HFFc6 (cell line): Measurements from ENCODE around the gene TESK2. TPM values are rescaled to one million over a fixed set of nuclear protein-coding genes. Genes with fewer than 3 reads are reported as not detected.
A peak's percentile ranks its signal among the peaks of the same experiment; 100 is the strongest.

Experiments
- DNase-seq: peaks from one replicate; pipeline ENCODE4 v3.0.0-alpha.2; 2018
- H3K27ac Mint-ChIP-seq: 2 replicates; pipeline ENCODE4 v1.8.0; 2020; ENCODE audit warnings: mild to moderate bottlenecking, mixed read lengths
- H3K27me3 Mint-ChIP-seq: 2 replicates; pipeline ENCODE4 v1.8.0; 2021; ENCODE audit warnings: mild to moderate bottlenecking, moderate library complexity, mixed read lengths; ENCODE audit not compliant: insufficient read depth
- H3K36me3 Mint-ChIP-seq: 2 replicates; pipeline ENCODE4 v1.8.0; 2021; ENCODE audit warnings: low read depth, mixed read lengths
- H3K4me1 Mint-ChIP-seq: 2 replicates; pipeline ENCODE4 v1.8.0; 2020; ENCODE audit warnings: low read depth, mixed read lengths
- H3K4me3 Mint-ChIP-seq: 2 replicates; pipeline ENCODE4 v1.8.0; 2020; ENCODE audit warnings: mild to moderate bottlenecking, moderate library complexity, mixed read lengths
- H3K9me3 Mint-ChIP-seq: 2 replicates; pipeline ENCODE4 v1.8.0; 2020; ENCODE audit warnings: mild to moderate bottlenecking, mixed read lengths
- total RNA-seq, 6 experiments: library from RNA; stranded (reverse); fragmentation: NEBNext Ultra II Directional; extraction: Animal tissue kit (Norgen Biotek cat#: 25700); gene quantifications; 2 replicates in 1 of 6; 3 replicates in 5 of 6; pipeline ENCODE4 v1.2.3, GENCODE V29; 2021
- TF ChIP-seq, protein P1 (sequence below): fragments of 200-600 bp; sonication (generic); IDR thresholded peaks from 2 replicates; pipeline ENCODE4 v1.5.0; 2021; ENCODE audit warnings: antibody characterized with exemption, mild to moderate bottlenecking

The TESK2 gene
- total RNA-seq, 6 experiments from 2014 or later = 0.54 to 1.4 (median 0.82) TPM

DNA sequence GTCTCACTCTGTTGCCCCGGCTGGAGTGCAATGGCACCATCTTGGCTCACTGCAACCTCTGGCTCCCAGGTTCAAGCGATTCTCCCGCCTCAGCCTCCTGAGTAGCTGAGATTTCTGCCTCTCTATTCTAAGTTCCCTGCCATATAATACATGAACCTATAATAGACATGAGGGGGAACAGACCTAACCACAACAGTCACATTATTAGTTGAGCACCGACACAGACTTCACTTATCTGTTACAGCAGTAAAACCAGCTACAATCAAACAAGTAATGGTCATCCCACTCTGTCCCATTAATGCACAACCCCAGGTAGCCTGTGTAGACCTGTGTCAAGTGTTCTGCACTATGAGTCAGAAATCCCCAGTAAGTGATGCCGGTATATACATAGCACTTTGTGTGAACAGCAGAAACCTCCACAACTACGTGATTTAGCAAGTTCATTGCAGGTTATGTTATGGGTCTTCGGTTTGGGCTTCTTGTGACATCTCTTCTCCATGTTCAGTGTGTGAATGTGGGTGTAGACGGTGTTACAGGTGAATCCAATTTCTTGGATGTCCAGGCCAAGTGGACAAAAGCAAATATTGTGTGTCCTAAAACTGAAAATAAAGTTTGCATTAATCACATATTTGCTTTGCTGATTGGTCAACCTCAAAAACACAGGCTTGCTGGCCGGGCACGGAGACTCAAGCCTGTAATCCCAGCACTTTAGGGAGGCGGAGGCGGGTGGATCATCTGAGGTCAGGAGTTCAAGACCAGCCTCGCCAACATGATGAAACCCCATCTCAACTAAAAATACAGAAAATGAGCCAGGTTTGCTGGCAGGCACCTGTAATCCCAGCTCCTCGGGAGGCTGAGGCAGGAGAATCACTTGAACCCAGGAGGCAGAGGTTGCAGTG lies 12.7 kb upstream of the TESK2 start:
- Mint-ChIP-seq H3K4me1 (peaks cover 35% of the 10 kb centered on the region), H3K36me3 (peaks cover 3% of the 10 kb centered on the region; the same call in 1 of the 2 replicates), H3K27me3 (peaks cover 2% of the 10 kb centered on the region; the same call in 1 of the 2 replicates), H3K27ac (no peak overlapping the region), H3K4me3 (no peak overlapping the region), H3K9me3 (no peaks in the 10 kb centered on the region)
- TF ChIP-seq, protein P1, sequence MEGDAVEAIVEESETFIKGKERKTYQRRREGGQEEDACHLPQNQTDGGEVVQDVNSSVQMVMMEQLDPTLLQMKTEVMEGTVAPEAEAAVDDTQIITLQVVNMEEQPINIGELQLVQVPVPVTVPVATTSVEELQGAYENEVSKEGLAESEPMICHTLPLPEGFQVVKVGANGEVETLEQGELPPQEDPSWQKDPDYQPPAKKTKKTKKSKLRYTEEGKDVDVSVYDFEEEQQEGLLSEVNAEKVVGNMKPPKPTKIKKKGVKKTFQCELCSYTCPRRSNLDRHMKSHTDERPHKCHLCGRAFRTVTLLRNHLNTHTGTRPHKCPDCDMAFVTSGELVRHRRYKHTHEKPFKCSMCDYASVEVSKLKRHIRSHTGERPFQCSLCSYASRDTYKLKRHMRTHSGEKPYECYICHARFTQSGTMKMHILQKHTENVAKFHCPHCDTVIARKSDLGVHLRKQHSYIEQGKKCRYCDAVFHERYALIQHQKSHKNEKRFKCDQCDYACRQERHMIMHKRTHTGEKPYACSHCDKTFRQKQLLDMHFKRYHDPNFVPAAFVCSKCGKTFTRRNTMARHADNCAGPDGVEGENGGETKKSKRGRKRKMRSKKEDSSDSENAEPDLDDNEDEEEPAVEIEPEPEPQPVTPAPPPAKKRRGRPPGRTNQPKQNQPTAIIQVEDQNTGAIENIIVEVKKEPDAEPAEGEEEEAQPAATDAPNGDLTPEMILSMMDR = no peak
- DNase-seq = no peak

DNA sequence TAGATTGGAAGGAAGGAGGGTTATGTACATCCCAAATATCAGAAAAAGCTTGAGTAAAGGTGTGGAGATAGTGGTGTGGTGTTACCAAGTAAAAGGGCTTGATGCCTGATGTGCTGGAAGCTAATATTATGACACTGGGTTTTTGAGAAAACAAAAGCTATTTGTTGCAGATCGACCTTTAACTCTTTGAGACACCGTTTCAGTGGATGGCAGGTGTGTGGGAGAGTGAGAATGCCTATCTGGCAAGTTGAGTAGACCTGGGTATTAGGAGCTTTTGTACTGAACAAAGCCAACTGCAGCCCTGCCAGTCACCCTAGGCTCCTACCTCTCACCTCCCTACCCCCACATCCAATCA lies 10.5 kb upstream of the TESK2 start:
- H3K27ac Mint-ChIP-seq = no peak overlapping the region
- H3K4me1 Mint-ChIP-seq = peaks cover 38% of the 10 kb centered on the region
- no peaks in the 10 kb centered on the region; the same call in 1 of the 2 replicates for H3K27me3 Mint-ChIP-seq
- H3K4me3 Mint-ChIP-seq = peak overlapping the region; percentile 98; the same call in 1 of the 2 replicates
- DNase-seq = no peak
- H3K36me3 Mint-ChIP-seq = peaks cover 3% of the 10 kb centered on the region; the same call in 1 of the 2 replicates
- TF ChIP-seq, protein P1 = no peak
- no peaks in the 10 kb centered on the region for H3K9me3 Mint-ChIP-seq

DNA sequence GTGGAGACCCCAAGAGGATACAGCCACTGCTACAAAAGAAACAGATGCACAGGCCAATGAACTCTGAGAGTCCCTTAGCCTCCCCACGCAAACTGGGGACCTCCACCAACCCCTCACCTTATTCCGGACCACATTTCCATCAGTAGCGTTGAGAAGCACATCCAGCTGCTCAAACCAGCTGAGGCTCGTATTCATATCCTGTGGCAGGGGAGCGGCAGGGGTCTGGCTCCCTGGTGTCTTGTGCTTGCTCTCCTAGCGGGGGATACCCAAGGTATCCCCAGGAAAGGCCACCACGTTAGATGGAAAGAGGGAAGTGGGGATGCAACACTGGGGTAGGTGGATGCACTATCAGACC lies 8.4 kb upstream of the TESK2 start:
- H3K4me1 Mint-ChIP-seq = peaks cover 38% of the 10 kb centered on the region
- TF ChIP-seq, protein P1 = no peak
- DNase-seq = no peak
- no peaks in the 10 kb centered on the region for H3K9me3 Mint-ChIP-seq
- H3K4me3 Mint-ChIP-seq = peak overlapping the region; percentile 98
- peak overlapping the region; percentile 76 for H3K27ac Mint-ChIP-seq
- peaks cover 3% of the 10 kb centered on the region; the same call in 1 of the 2 replicates for H3K36me3 Mint-ChIP-seq
- H3K27me3 Mint-ChIP-seq = peaks cover 2% of the 10 kb centered on the region

DNA sequence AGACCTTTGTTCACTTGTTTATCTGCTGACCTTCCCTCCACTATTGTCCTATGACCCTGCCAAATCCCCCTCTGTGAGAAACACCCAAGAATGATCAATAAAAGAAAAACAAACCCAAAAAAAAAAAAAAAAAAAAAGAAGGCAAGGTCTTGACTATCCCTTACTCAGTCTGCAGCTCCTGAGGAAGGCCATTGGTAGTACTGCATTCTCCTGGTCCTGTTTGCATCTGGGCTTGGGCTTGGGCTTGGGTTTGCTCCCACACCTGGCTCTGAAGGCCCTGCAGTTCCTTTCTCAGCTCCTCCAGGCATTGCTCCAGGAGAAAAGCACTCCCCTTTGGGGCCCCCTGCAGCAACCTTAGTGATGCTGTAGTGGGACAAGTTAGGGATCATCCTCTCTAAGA lies 7.3 kb upstream of the TESK2 start:
- DNase-seq = no peak
- no peaks in the 10 kb centered on the region for H3K9me3 Mint-ChIP-seq
- TF ChIP-seq, protein P1 = no peak
- H3K27me3 Mint-ChIP-seq = peaks cover 2% of the 10 kb centered on the region
- no peak overlapping the region for H3K27ac Mint-ChIP-seq
- H3K4me3 Mint-ChIP-seq = no peak overlapping the region
- H3K36me3 Mint-ChIP-seq = peaks cover 3% of the 10 kb centered on the region; the same call in 1 of the 2 replicates
- peaks cover 38% of the 10 kb centered on the region for H3K4me1 Mint-ChIP-seq

DNA sequence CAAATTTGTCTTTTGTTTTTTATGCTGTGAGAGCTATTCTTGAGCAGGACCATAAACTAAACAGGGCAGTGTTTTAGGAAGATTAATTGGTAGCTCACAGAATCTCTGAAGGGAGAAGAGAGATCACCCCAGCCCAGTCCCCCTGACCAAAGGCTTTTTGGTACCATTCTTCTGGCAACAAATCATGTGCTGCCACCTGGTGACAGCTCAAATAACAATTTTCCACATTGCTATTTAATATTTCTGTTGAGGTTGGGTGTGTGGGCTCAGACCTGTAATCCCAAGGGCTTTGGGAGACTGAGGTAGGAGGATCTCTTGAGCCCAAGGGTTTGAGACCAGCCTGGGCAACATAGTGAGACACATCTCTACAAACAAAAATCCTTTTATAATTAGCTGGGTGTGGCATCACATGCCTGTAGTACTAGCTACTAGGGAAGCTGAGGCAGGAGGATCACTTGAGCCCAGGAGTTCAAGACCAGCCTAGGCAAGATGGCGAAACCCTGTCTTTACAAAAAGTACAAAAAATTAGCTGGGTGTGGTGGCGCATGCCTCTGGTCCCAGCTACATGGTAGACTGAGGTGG lies 2.2 kb upstream of the TESK2 start:
- Mint-ChIP-seq H3K9me3 (no peaks in the 10 kb centered on the region), H3K4me3 (no peak overlapping the region), H3K27me3 (peaks cover 2% of the 10 kb centered on the region; the same call in 1 of the 2 replicates), H3K27ac (no peak overlapping the region), H3K36me3 (no peaks in the 10 kb centered on the region), H3K4me1 (no peaks in the 10 kb centered on the region)
- TF ChIP-seq, protein P1 = peak; percentile 81
- DNase-seq = peak; percentile 51
